GM19099 (cell line): ENCODE measurements around the gene CDS2.

Experiments
- POLR2A ChIP-seq: IDR thresholded peaks from 3 replicates; pipeline ENCODE4 v1.6.1; 2011; ENCODE audit warnings: low read depth; ENCODE audit not compliant: insufficient read length; ENCODE audit errors: extremely low read depth

The CDS2 gene

GRCh38 chr20:5161536-5162164 lies 34.8 kb downstream of the CDS2 start:
- TF ChIP-seq POLR2A = no peak

GRCh38 chr20:5164645-5165625 lies 38.1 kb downstream of the CDS2 start:
- TF ChIP-seq POLR2A = no peak

GRCh38 chr20:5168651-5169396 lies 42.0 kb downstream of the CDS2 start:
- TF ChIP-seq POLR2A = no peak

GRCh38 chr20:5170341-5170740 lies 43.5 kb downstream of the CDS2 start:
- TF ChIP-seq POLR2A = no peak

- no peak for TF ChIP-seq POLR2A
Measured at GRCh38 chr20:5171064-5171789, 44.4 kb downstream of the CDS2 start.

GRCh38 chr20:5171790-5172164 lies 45.0 kb downstream of the CDS2 start:
- TF ChIP-seq POLR2A = no peak

- no peak for TF ChIP-seq POLR2A
Measured at GRCh38 chr20:5172167-5172601, 45.4 kb downstream of the CDS2 start.

GRCh38 chr20:5172903-5173463 lies 46.2 kb downstream of the CDS2 start:
- no peak for TF ChIP-seq POLR2A

GRCh38 chr20:5173751-5174150 lies 46.9 kb downstream of the CDS2 start:
- TF ChIP-seq POLR2A = no peak

GRCh38 chr20:5177071-5177470 lies 50.3 kb downstream of the CDS2 start:
- TF ChIP-seq POLR2A = no peak

GRCh38 chr20:5178046-5178445 lies 51.2 kb downstream of the CDS2 start:
- no peak for TF ChIP-seq POLR2A

- no peak for TF ChIP-seq POLR2A
Measured at GRCh38 chr20:5180421-5180820, 53.6 kb downstream of the CDS2 start.

GRCh38 chr20:5180933-5181332 lies 54.1 kb downstream of the CDS2 start:
- no peak for TF ChIP-seq POLR2A

- TF ChIP-seq POLR2A = no peak
Measured at GRCh38 chr20:5181492-5181891, 54.7 kb downstream of the CDS2 start.
